ENCODE data around the gene PPP1R27.

GRCh38 chr17:81822996-81823819, 11.6 kb downstream of the PPP1R27 start:
- TF ChIP-seq POLR2AphosphoS5 (IDR thresholded peaks at IDR 0.05) (no peak), CTCF (IDR thresholded peaks at IDR 0.05) (no peak)
